Activated CD8-positive, alpha-beta memory T cell treated with anti-CD3 and anti-CD28 coated beads for 48 hours (primary cell): Measurements from ENCODE around the gene RELT.

Experiments
- DNase-seq, 3 experiments: peaks; one replicate each; pipeline ENCODE4 v3.0.0-alpha.2; 2020; ENCODE audit warnings: low read depth in 2 of 3, low spot score in 2 of 3

The RELT gene

GRCh38 chr11:73390601-73391565 is 14.7 kb downstream of the RELT start:
- DNase-seq = no peak

- no peak for DNase-seq
These were observed 15.5 kb downstream of the RELT start for GRCh38 chr11:73391665-73392064.

- no peak for DNase-seq
These were observed 16.2 kb downstream of the RELT start for GRCh38 chr11:73392108-73393010.

GRCh38 chr11:73393011-73393380 is 16.8 kb downstream of the RELT start:
- no peak for DNase-seq

- DNase-seq = no peak
These were observed 17.5 kb downstream of the RELT start for GRCh38 chr11:73393479-73394415.

GRCh38 chr11:73394416-73395296 is 18.5 kb downstream of the RELT start:
- no peak for DNase-seq

GRCh38 chr11:73395297-73396208 is 19.4 kb downstream of the RELT start:
- no peak for DNase-seq

GRCh38 chr11:73396251-73396930 is 20.2 kb downstream of the RELT start:
- DNase-seq = no peak

GRCh38 chr11:73396985-73397384 is 20.8 kb downstream of the RELT start:
- no peak for DNase-seq

GRCh38 chr11:73397468-73398131 is 21.4 kb downstream of the RELT start:
- no peak for DNase-seq

GRCh38 chr11:73398132-73398526 is 21.9 kb downstream of the RELT start:
- no peak for DNase-seq

- no peak for DNase-seq
These were observed 22.5 kb downstream of the RELT start for GRCh38 chr11:73398721-73399120.

GRCh38 chr11:73399159-73399590 is 23.0 kb downstream of the RELT start:
- DNase-seq = no peak

GRCh38 chr11:73399636-73400035 is 23.4 kb downstream of the RELT start:
- no peak for DNase-seq

- no peak for DNase-seq
These were observed 24.1 kb downstream of the RELT start for GRCh38 chr11:73400293-73400692.

GRCh38 chr11:73401217-73401923 is 25.2 kb downstream of the RELT start:
- no peak for DNase-seq
